GM23338 (cell line): Measurements from ENCODE around the gene PGGT1B.

Experiments
- CREB1 ChIP-seq: fragments of 250-450 bp; sonication (Bioruptor Pico); IDR thresholded peaks from 2 replicates; pipeline ENCODE4 v1.5.0; 2020; ENCODE audit warnings: low read depth, mild to moderate bottlenecking, moderate library complexity
- CTCF ChIP-seq, 2 experiments: fragments of 200-600 bp in 1 of 2; sonication (generic) in 1 of 2; conservative IDR thresholded peaks; 2 replicates each; pipeline versions ENCODE4 v1.5.1 to v1.6.1; 2016 to 2017; ENCODE audit warnings: antibody characterized with exemption in 2 of 2, low read depth in 2 of 2, mild to moderate bottlenecking in 2 of 2, moderate library complexity in 1 of 2
- ETS1 ChIP-seq: IDR thresholded peaks from 2 replicates; pipeline ENCODE4 v1.6.1; 2016; ENCODE audit warnings: antibody characterized with exemption
- EZH2 ChIP-seq: fragments of 200-600 bp; sonication (generic); IDR thresholded peaks from one replicate; pipeline ENCODE4 v1.8.0; 2017; ENCODE audit warnings: antibody characterized with exemption, mild to moderate bottlenecking, low read depth; ENCODE audit not compliant: unreplicated experiment
- EZH2phosphoT487 ChIP-seq: fragments of 200-600 bp; sonication (generic); IDR thresholded peaks from one replicate; pipeline ENCODE4 v1.8.1; 2018; ENCODE audit warnings: antibody characterized with exemption; ENCODE audit not compliant: unreplicated experiment
- JUNB ChIP-seq: IDR thresholded peaks from one replicate; pipeline ENCODE4 v1.6.1; 2016; ENCODE audit warnings: antibody characterized with exemption; ENCODE audit not compliant: unreplicated experiment
- NANOG ChIP-seq: IDR thresholded peaks from 2 replicates; pipeline ENCODE4 v1.6.1; 2016; ENCODE audit warnings: antibody characterized with exemption, borderline replicate concordance
- POLR2AphosphoS5 ChIP-seq: IDR thresholded peaks from 2 replicates; pipeline ENCODE4 v1.6.1; 2016; ENCODE audit warnings: antibody characterized with exemption, low read depth
- STAT1 ChIP-seq: IDR thresholded peaks from one replicate; pipeline ENCODE4 v1.6.1; 2016; ENCODE audit warnings: antibody characterized with exemption; ENCODE audit not compliant: unreplicated experiment
- ZNF114 ChIP-seq: fragments of 250-450 bp; sonication (Bioruptor Pico); IDR thresholded peaks from 2 replicates; pipeline ENCODE4 v1.5.0; 2020; ENCODE audit warnings: mild to moderate bottlenecking, moderate library complexity
- ZNF331 ChIP-seq: fragments of 250-450 bp; sonication (Bioruptor Pico); IDR thresholded peaks from 2 replicates; pipeline ENCODE4 v1.5.0; 2020; ENCODE audit warnings: low read depth, mild to moderate bottlenecking, moderate library complexity
- TF ChIP-seq, protein P1 (sequence below): IDR thresholded peaks from one replicate; pipeline ENCODE4 v1.6.1; 2018; ENCODE audit warnings: antibody characterized with exemption; ENCODE audit not compliant: unreplicated experiment

GRCh38 chr5:115180165-115180709, 82.4 kb downstream of the PGGT1B start:
- TF ChIP-seq CTCF (conservative IDR thresholded peaks at IDR 0.05; ENCODE audit: low read depth in 2 of 2) (no peak), ZNF331 (no peak), EZH2 (peak; percentile 21), POLR2AphosphoS5 (no peak), CREB1 (CRISPR knock-in tag) (no peak), EZH2phosphoT487 (no peak), JUNB (no peak), ETS1 (no peak), NANOG (no peak), ZNF114 (CRISPR knock-in tag) (no peak), STAT1 (no peak)
- TF ChIP-seq, protein P1, sequence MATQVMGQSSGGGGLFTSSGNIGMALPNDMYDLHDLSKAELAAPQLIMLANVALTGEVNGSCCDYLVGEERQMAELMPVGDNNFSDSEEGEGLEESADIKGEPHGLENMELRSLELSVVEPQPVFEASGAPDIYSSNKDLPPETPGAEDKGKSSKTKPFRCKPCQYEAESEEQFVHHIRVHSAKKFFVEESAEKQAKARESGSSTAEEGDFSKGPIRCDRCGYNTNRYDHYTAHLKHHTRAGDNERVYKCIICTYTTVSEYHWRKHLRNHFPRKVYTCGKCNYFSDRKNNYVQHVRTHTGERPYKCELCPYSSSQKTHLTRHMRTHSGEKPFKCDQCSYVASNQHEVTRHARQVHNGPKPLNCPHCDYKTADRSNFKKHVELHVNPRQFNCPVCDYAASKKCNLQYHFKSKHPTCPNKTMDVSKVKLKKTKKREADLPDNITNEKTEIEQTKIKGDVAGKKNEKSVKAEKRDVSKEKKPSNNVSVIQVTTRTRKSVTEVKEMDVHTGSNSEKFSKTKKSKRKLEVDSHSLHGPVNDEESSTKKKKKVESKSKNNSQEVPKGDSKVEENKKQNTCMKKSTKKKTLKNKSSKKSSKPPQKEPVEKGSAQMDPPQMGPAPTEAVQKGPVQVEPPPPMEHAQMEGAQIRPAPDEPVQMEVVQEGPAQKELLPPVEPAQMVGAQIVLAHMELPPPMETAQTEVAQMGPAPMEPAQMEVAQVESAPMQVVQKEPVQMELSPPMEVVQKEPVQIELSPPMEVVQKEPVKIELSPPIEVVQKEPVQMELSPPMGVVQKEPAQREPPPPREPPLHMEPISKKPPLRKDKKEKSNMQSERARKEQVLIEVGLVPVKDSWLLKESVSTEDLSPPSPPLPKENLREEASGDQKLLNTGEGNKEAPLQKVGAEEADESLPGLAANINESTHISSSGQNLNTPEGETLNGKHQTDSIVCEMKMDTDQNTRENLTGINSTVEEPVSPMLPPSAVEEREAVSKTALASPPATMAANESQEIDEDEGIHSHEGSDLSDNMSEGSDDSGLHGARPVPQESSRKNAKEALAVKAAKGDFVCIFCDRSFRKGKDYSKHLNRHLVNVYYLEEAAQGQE = no peak
